HG02884 (cell line): ENCODE data around the gene MBLAC1.
A peak's percentile ranks its signal among the peaks of the same experiment; 100 is the strongest.
"Not testable (repeated sequence)": the region's sequence is repeated elsewhere in the genome, so short reads cannot be mapped to it uniquely, and the experiment has no call there.

Source experiments
- ATAC-seq: cut with Tn5 transposase; IDR thresholded peaks from one replicate; pipeline ENCODE4 v1.9.1; 2021; ENCODE audit warnings: mild to moderate bottlenecking, moderate library complexity; ENCODE audit not compliant: unreplicated experiment

Gene MBLAC1

DNA sequence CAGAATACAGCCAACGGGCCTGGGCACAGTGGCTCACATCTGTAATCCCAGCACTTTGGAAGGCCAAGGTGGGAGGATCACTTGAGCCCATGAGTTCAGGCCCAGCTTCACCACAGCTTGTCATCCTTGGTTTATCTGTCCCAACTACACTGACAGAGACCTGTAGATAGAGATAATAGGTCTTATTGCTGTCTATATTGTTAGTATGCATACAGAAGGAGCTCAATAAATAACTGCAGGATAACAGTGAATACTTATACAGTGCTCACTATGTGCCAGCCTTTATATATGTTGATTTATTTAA, 6.1 kb upstream of the MBLAC1 start:
- ATAC-seq, result no peak

DNA sequence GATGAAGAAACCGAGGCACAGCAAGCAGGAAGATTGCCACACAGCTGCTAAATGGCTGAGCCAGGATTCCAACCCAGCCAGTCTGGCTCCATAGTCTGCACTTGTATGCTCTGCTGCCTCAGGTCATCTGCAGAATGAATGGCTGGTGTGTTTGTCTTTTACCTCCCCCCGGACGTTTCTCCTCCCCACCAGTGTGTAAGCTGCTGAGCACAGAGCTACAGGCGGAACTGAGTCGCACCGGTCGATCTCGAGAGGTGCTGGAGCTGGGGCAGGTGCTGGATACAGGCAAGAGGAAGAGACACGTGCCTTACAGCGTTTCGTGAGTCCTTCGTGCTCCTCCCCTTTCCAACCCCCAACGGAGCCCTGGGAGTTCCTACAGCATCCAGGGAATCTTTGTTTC, 4.7 kb upstream of the MBLAC1 start:
- no peak for ATAC-seq

DNA sequence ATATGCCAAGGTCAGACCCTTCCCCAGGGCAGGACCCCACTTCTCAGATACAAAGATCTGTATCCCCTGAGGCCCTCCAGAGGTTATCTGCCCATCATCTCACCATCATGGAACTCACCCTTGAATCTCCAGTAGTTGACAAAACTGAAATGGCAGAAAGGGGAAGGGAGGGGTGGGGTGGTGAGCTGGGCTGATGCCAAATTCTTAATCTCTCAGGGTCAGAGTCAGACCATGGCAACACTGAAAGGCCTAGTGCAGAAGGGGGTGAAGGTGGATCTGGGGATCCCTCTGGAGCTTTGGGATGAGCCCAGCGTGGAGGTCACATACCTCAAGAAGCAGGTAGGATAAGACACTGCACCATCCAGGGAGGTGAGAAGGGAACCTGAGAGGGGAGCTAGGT, 4.2 kb upstream of the MBLAC1 start:
- ATAC-seq, result no peak

DNA sequence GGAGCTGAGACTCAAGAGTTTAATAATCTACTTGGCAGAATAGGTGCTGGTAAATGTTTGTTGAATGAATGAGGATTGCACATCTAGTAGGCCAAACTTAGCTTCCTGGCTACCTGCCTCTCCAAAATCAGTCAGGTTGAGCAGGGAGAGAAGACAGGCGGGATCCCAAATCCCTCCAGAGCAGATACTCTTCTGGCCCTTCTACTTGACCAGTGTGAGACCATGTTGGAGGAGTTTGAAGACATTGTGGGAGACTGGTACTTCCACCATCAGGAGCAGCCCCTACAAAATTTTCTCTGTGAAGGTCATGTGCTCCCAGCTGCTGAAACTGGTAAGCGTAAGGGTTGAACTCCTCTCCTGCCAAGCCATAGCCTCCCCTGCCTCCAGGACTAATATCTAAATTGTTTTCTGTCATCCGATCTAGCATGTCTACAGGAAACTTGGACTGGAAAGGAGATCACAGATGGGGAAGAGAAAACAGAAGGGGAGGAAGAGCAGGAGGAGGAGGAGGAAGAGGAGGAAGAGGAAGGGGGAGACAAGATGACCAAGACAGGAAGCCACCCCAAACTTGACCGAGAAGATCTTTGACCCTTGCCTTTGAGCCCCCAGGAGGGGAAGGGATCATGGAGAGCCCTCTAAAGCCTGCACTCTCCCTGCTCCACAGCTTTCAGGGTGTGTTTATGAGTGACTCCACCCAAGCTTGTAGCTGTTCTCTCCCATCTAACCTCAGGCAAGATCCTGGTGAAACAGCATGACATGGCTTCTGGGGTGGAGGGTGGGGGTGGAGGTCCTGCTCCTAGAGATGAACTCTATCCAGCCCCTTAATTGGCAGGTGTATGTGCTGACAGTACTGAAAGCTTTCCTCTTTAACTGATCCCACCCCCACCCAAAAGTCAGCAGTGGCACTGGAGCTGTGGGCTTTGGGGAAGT, 2.2 kb upstream of the MBLAC1 start:
- no peak for ATAC-seq

DNA sequence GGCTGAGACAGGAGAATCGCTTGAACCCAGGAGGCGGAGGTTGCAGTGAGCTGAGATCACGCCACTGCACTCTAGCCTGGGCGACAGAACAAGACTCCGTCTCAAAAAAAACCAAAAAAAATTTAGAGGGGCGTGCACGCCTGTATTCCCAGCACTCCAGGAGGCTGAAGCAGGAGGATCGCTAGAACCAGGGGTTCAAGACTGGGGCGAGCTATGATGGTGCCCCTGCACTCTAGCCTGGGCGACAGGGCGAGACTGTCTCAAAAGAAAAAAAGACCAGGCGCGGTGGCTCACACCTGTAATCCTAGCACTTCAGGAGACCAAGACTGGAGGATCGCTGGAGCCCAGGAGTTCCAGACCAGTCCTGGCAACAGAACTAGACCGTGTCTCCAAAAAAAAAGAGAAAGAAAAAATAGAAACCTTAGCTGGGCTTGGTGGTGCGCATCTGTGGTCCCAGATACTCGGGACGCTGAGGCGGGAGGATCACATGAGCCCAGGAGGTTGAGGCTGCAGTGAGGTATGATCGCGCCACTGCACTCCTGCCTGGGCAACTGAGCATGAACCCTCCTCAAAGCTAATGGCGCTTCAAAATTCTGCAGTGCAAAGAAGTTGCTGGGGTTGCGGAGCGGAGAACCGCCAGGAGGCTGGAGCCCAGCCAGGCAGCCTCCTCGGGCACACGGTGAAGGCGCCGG, 382 bp upstream of the MBLAC1 start:
- peak; percentile 27 for ATAC-seq

DNA sequence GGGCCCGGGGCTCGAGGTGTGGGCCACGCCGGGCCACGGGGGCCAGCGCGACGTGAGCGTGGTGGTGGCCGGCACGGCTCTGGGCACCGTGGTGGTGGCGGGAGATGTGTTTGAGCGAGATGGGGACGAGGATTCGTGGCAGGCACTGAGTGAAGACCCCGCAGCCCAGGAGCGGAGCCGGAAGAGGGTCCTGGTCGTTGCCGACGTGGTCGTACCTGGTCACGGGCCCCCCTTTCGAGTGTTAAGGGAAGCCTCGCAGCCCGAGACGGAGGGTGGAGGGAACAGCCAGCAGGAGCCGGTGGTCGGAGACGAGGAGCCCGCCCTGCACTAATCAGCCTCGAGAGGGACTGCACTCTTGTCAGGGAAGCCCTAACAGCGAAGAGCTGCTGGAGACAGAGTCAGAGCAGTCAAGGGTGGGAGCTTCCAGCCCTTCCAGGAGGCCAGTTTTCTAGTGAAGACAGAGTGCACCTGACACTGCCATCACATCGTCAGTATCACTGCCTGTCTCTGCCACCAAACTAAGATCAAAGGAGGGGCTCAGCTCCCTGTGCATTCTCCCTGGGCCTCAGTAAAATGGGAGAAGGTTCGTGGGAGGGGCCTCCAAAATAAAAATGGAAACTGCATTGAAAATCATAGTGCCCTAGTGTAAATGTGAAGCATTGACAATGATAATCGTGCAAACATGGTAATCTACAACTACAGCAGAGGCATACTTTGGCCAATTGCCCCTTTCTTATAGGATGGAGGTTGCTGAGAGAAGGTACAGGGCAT, 1.3 kb downstream of the MBLAC1 start:
- ATAC-seq, result no peak

DNA sequence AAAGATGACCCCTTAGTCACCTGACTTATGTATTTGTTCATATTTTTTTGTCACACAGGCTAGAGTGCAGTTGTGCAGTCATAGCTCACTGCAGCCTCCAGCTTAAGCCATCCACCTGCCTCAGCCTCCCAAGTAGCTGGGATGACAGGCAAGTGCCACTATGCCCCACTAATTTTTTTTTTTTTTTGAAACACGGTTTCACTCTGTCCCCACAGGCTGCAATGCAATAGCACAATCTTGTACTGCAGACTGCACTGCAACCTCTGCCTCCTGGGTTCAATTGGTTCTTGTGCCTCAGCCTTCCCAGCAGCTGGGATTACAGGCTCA, 1.8 kb downstream of the MBLAC1 start:
- ATAC-seq, result no peak

DNA sequence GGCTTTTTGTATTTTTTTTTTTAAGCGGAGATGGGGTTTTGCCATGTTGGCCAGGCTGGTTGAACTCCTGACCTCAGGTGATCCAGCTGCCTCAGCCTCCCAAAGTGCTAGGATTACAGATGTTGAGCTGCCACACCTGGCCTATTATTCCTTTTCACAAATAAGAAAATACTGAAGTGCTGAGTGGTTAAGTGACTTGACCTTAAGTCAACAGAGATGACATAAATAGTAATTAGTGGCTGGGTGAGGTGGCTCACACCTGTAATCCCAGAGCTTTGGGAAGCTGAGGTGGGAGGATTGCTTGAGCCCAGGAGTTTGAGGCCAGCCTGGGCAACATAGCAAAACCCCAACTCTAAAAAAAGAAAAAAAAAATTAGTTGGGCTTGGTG, 3.4 kb downstream of the MBLAC1 start:
- not testable (repeated sequence) for ATAC-seq

DNA sequence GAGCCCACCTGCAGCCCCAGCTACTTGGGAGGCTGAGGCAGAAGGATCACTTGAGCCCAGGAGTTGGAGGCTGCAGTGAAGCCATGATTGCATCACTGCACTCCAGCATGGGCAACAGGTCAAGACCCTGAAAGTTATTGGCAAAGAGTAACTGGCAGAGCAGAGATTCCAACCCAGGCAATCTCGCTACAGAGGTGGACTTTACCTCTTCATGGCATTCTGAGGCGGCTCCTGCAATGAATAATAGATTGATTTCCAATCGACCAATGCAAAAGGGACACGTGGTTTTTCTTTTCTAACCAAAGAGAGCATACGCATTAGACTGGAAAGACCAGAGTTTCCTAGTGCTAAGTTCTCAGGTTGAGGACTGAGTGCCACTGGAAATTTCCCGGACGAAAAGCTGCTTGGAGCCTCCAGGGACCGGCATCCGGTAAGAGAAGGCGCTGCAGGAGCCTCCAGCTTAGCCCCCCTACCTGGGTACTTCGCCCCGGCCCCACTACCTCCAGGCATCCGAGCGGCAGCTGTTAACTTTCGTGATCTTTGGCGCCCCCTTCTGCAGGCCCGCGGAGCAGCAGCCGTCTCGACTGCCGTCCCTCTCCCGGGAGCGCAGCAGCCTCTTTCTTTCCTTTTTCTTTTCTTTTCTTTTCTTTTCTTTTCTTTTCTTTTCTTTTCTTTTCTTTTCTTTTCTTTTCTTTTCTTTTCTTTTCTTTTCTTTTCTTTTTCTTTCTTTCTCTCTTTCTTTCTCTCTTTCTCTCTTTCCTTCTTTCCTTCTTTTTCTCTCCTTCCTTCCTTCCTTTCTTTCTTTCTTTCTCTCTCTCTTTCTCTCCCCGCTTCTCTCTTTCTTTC, 4.1 kb downstream of the MBLAC1 start:
- no peak for ATAC-seq

DNA sequence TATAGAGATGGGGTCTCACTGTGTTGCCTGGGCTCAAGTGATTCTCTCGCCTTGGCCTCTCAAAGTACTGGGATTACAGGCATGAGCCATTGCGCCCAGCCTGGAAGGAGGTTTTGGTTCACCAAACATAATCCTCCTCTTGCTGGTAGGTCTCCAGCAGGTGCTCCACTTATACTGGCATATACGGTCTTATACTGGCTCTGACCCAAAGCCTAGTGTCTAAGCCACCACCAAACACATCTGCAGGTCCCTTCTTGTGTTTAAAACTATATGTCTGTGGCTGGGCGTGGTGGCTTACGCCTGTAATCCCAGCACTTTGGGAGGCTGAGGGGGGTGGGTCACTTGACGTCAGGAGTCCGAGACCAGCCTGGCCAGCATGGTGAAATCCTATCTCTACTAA, 5.4 kb downstream of the MBLAC1 start:
- ATAC-seq, result no peak

DNA sequence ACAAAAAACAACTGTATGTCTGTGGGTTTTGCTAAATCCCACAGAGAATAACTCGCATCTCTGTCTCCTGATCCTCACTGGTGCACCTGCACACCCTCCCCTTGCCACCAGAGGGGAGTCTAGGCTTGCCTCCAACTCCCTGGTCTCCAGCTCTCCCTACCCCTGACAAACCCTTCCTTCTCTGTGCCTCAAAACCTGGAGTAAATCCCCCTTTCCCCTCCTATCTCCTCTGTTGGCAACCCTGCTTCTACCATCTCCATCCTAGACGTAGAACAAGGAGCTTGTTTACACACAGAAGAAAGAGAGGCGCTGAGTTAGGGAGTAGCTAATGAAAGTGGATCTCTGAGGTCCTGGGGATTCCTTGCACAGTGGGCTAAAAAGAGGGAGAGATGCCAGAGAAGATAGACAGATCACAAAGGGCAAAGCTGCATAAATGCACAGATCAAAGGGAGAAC, 6.0 kb downstream of the MBLAC1 start:
- no peak for ATAC-seq

DNA sequence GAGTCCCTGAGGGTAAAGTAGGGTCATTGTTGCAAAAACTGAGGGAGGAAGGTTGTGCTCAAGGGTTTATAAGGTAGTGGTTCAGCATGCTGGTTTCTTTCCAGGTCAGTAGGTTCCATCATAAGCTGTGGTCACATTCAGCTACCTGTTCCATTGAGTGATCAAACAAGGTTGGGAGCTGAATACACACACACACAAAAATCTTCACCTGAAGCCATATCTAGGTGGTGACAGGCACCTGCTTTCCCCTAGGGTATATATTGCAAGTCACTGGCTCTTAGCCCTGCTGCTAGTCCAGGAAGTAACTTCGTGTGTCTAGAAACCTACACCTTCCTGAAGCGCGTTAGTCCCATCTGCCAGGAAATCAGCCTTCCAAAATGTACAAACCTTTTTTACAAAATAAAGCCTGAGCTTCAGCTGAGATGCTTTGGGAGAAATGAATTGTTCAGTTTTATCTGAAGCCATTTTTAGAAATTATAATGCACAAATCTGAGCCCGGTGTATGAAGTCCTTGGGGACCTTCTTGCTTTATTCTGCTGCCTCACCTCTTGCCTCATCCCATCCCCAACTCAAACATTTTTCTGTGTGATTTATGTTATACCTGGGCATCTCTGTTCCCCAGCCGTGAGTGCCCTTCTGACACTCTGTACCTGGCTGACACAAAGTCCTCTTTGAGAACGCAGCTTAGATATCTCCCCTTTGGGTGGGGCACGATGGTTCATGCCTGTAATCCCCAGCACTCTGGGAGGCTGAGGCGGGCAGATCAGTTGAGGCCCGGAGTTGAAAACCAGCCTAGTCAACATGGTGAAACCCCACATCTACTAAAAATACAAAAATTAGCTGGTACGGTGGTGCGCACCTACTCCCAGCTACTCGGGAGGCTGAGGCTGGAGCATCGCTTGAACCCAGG, 11.3 kb downstream of the MBLAC1 start:
- ATAC-seq, result no peak

DNA sequence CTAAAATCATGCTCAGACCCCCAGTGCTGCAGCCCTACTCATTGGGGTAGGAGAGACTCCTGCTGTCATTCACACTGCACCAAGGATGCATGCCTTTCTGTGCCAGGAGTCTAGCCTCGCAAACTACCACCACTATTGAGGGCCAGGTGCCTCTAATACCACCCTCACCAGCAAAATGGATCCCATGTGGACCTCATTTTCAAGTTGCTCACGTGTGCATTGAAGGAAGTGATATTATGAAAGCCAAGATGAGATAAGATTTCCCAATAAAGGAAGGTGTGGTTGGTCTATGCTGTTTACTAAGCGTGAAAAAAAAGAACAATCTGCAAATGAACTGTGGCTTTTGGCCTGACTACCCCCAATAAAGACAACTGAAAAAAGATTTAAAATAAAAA, 14.8 kb downstream of the MBLAC1 start:
- ATAC-seq, result no peak

DNA sequence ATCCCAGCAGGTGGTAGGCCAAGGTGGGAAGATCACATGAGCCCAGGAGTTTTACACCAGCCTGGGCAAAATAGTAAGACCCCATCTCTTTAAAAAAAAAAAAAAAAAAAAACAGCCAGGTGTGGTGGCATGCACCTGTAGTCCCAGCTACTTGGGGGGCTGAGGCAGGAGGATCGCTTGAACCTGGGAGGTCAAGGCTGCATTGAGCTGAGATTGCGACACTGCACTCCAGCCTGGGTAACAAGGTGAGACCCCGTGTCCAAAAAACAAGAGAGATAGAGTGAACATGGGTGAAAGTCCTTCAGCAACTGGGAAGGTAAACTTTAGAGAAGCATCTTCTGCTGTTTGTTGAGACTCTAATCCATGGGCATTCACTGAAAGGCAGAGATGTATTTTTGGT, 15.7 kb downstream of the MBLAC1 start:
- no peak for ATAC-seq

DNA sequence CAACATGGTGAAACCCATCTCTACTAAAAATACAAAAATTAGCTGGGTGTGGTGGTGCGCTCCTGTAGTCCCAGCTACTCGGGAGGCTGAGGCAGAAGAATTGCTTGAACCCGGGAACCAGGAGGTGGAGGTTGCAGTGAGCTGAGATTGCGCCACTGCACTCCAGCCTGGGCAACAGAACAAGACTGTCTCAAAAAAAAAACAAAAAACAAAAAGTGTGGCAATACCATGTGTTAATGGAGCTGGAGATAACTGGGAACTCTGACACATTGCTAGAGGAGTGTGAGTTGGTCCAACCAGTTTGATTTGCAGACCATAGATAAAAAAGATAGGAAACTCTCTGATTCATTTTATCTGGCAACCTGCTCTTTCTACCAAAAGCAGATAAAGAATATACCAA, 19.6 kb downstream of the MBLAC1 start:
- ATAC-seq, result not testable (repeated sequence)

DNA sequence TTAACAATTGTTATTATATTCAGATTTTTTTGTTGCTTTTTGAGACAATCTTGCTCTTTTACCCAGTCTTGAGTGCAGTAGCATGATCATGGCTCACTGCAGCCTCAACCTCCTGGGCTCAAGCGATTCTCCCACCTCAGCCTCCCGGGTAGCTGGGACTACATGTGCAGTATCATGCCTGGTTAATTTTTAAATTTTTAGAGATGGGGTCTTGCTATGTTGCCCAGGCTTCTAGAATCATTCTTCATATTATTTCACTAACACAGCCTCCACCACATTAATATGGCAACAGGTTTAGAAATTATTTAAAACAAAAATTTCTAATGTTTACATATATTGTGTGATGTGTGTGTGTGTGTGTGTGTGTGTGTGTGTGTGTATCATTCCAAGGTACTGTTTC, 20.5 kb downstream of the MBLAC1 start:
- no peak for ATAC-seq

DNA sequence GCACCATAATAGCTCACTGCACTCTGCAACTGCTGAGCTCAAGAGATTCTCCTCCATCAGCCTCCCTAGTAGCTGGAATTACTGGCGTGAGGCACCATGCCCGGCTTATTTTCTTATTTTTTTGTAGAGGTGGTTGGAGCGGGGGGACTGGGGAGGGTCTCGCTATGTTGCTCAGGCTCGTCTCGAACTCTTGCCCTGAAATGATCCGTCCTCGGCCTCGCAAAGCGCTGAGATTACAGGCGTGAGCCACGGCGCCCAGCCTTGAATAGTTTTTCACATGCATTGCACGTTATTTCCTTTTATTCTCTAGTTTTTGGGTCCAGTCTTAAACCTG, 21.4 kb downstream of the MBLAC1 start:
- peak; percentile 5 for ATAC-seq

DNA sequence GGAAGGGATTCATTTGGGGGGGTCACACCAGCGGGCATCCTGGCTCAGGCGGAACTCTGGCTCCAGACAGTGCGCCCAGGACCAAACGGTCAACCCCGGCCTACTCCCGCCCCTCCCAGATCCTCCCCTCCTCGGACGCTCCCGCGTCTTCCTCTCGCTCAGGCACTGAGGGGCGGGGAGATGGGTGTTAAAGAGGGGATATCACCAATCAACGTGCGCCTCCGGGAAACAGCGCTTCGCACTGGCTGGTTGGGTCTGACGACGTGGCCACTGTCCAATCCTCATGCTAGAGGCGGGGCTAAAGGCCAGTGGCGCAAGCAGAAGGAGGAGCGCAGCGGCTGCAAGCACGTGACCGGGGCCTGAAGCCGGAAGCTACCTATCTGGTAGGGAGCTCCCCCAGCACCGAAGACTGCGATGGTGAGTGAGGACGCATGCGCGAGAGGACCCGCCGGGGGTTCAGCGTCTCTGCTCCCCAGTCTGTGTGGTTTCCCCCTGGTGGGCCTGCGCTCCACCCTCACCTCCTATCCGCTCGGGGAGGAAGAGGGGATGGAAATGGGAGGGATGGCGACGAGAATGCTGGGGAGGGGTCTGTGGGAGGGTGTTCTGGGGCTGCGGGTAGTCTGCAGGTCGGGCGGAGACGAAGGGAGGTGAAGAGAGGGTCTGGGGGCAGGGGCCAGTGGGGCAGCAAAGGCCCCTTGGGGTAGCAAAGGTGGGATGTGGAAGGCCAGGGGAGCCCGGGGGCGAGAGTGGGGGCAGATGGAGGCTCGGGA, 22.0 kb downstream of the MBLAC1 start, which contains the start of gene LAMTOR4:
LAMTOR4 (plus strand) TSS at position 360 of the 770 bp plus-strand sequence; CDS start at position 415, 55 bp downstream.
- peak; percentile 94 for ATAC-seq

DNA sequence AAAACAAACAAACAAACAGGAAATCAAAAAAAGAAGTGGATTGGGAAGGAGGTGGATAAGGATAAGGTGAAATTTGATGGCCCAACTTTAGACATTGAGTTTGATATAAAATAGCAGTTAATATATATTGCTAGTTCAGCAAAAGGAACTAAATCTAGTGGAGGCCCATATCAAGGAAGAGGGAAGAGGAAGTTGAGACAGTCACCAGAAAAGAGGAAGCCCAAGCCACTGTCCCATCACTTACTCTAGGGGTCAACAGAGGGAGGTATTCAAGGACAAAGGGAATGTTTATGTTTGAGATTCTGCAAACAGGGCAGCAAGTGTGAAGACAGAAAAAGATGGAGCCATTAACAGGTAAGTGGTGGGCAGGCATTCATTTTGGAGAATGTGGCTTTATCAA, 25.6 kb downstream of the MBLAC1 start:
- ATAC-seq, result no peak
